ENCODE data around the gene SDCCAG8. TPM values are rescaled to one million over a fixed set of nuclear protein-coding genes. Genes with fewer than 3 reads are reported as not detected.

SDCCAG8 gene
- total RNA-seq, 4 donors from 2014 or later, result 24.5 to 52.7 (median 31.7) TPM

- Histone ChIP-seq H3K27ac (replicated peaks in 1 of 4) (no peak overlapping the region), H3K4me1 (peaks cover 0 to 12% (median 0%) of the 10 kb centered on the region in 4 donors), H3K36me3 (peaks cover 8 to 69% (median 40%) of the 10 kb centered on the region in 4 donors), H3K4me3 (no peak overlapping the region), H3K27me3 (no peaks in the 10 kb centered on the region), H3K9me3 (no peaks in the 10 kb centered on the region)
- intact Hi-C loops (cut with DNase I), result no loop called here
- DNase-seq (ENCODE audit: extremely low spot score), result no peak
- WGBS, result 86% methylated on average over 1 of the region's 1 CpG
- TF ChIP-seq POLR2A (IDR thresholded peaks at IDR 0.05; ENCODE audit: low read depth) (no peak), POLR2AphosphoS5 (IDR thresholded peaks at IDR 0.05) (no peak), EP300 (IDR thresholded peaks at IDR 0.05) (no peak), CTCF (IDR thresholded peaks at IDR 0.05) (no peak)
Measured at GRCh38 chr1:243291292-243291691, 35.5 kb downstream of the SDCCAG8 start.

GRCh38 chr1:243292117-243292516 is 36.3 kb downstream of the SDCCAG8 start:
- no peak overlapping the region for H3K4me3 ChIP-seq

GRCh38 chr1:243293941-243294722 is 38.3 kb downstream of the SDCCAG8 start:
- Histone ChIP-seq H3K9me3 (no peaks in the 10 kb centered on the region), H3K4me3 (no peak overlapping the region), H3K27me3 (no peaks in the 10 kb centered on the region), H3K4me1 (no peaks in the 10 kb centered on the region), H3K27ac (replicated peaks in 1 of 4) (no peak overlapping the region), H3K36me3 (peaks cover 8 to 65% (median 34%) of the 10 kb centered on the region in 4 donors)
- WGBS, result 82% methylated on average over 4 of the region's 4 CpGs
- DNase-seq (ENCODE audit: extremely low spot score), result no peak
- intact Hi-C loops (cut with DNase I), result no loop called here
- TF ChIP-seq POLR2A (IDR thresholded peaks at IDR 0.05; ENCODE audit: low read depth) (no peak), EP300 (IDR thresholded peaks at IDR 0.05) (no peak), CTCF (IDR thresholded peaks at IDR 0.05) (no peak), POLR2AphosphoS5 (IDR thresholded peaks at IDR 0.05) (no peak)

More at GRCh38 chr1:243292117-243292516, 36.3 kb downstream of the SDCCAG8 start:
- no peak for DNase-seq (ENCODE audit: extremely low spot score)
- Histone ChIP-seq H3K9me3 (no peaks in the 10 kb centered on the region), H3K27ac (replicated peaks in 1 of 4) (no peak overlapping the region), H3K36me3 (peaks cover 8 to 62% (median 35%) of the 10 kb centered on the region in 4 donors), H3K4me1 (peaks cover 0 to 12% (median 0%) of the 10 kb centered on the region in 4 donors), H3K27me3 (no peaks in the 10 kb centered on the region)
- intact Hi-C loops (cut with DNase I), result no loop called here
- WGBS, result 100% methylated on average over 5 of the region's 5 CpGs
- no peak for TF ChIP-seq EP300 (IDR thresholded peaks at IDR 0.05)
- TF ChIP-seq POLR2A (IDR thresholded peaks at IDR 0.05; ENCODE audit: low read depth), result no peak
- TF ChIP-seq CTCF (IDR thresholded peaks at IDR 0.05), result no peak
- TF ChIP-seq POLR2AphosphoS5 (IDR thresholded peaks at IDR 0.05), result no peak

GRCh38 chr1:243294723-243295121 is 38.9 kb downstream of the SDCCAG8 start:
- no peak for TF ChIP-seq CTCF (IDR thresholded peaks at IDR 0.05)
- TF ChIP-seq EP300 (IDR thresholded peaks at IDR 0.05), result no peak
- TF ChIP-seq POLR2AphosphoS5 (IDR thresholded peaks at IDR 0.05), result no peak
- no peak for TF ChIP-seq POLR2A (IDR thresholded peaks at IDR 0.05; ENCODE audit: low read depth)
- no peaks in the 10 kb centered on the region for H3K27me3 ChIP-seq
- 67% methylated on average over 3 of the region's 3 CpGs for WGBS
- no peak overlapping the region for H3K27ac ChIP-seq (replicated peaks in 1 of 4)
- peaks cover 8 to 59% (median 36%) of the 10 kb centered on the region in 4 donors for H3K36me3 ChIP-seq
- no peak overlapping the region for H3K4me3 ChIP-seq
- intact Hi-C loops (cut with DNase I), result no loop called here
- DNase-seq (ENCODE audit: extremely low spot score), result no peak
- H3K4me1 ChIP-seq, result no peaks in the 10 kb centered on the region
- H3K9me3 ChIP-seq, result no peaks in the 10 kb centered on the region

All from esophagus muscularis mucosa (tissue), 4 donors.